ENCODE measurements around the gene ST8SIA2. TPM values are rescaled to one million over a fixed set of nuclear protein-coding genes. Genes with fewer than 3 reads are reported as not detected.

Gene ST8SIA2
- total RNA-seq, 1 donor from 2014 or later = not detected

- no peak for DNase-seq (ENCODE audit: low read depth, low spot score)
Measured at GRCh38 chr15:92399271-92399950, 5.7 kb downstream of the ST8SIA2 start.

- no peak for DNase-seq (ENCODE audit: low read depth, low spot score)
Measured at GRCh38 chr15:92400573-92400972, 6.9 kb downstream of the ST8SIA2 start.

GRCh38 chr15:92400980-92401787 lies 7.5 kb downstream of the ST8SIA2 start:
- no peak for DNase-seq (ENCODE audit: low read depth, low spot score)

- DNase-seq (ENCODE audit: low read depth, low spot score) = no peak
Measured at GRCh38 chr15:92402751-92403150, 9.1 kb downstream of the ST8SIA2 start.

GRCh38 chr15:92405942-92406341 lies 12.3 kb downstream of the ST8SIA2 start:
- DNase-seq (ENCODE audit: low read depth, low spot score) = no peak

GRCh38 chr15:92407321-92407720 lies 13.6 kb downstream of the ST8SIA2 start:
- no peak for DNase-seq (ENCODE audit: low read depth, low spot score)

GRCh38 chr15:92407916-92408315 lies 14.2 kb downstream of the ST8SIA2 start:
- DNase-seq (ENCODE audit: low read depth, low spot score) = no peak

- DNase-seq (ENCODE audit: low read depth, low spot score) = no peak
Measured at GRCh38 chr15:92409006-92409405, 15.3 kb downstream of the ST8SIA2 start.

GRCh38 chr15:92409521-92409920 lies 15.8 kb downstream of the ST8SIA2 start:
- DNase-seq (ENCODE audit: low read depth, low spot score) = no peak

- DNase-seq (ENCODE audit: low read depth, low spot score) = no peak
Measured at GRCh38 chr15:92410537-92410936, 16.9 kb downstream of the ST8SIA2 start.

- no peak for DNase-seq (ENCODE audit: low read depth, low spot score)
Measured at GRCh38 chr15:92411256-92411655, 17.6 kb downstream of the ST8SIA2 start.

GRCh38 chr15:92413510-92413909 lies 19.8 kb downstream of the ST8SIA2 start:
- no peak for DNase-seq (ENCODE audit: low read depth, low spot score)

GRCh38 chr15:92415639-92416297 lies 22.1 kb downstream of the ST8SIA2 start:
- DNase-seq (ENCODE audit: low read depth, low spot score) = no peak

- DNase-seq (ENCODE audit: low read depth, low spot score) = no peak
Measured at GRCh38 chr15:92416557-92416956, 22.9 kb downstream of the ST8SIA2 start.

GRCh38 chr15:92417716-92418115 lies 24.0 kb downstream of the ST8SIA2 start:
- DNase-seq (ENCODE audit: low read depth, low spot score) = no peak

- no peak for DNase-seq (ENCODE audit: low read depth, low spot score)
Measured at GRCh38 chr15:92418864-92419263, 25.2 kb downstream of the ST8SIA2 start.

GRCh38 chr15:92421976-92422375 lies 28.3 kb downstream of the ST8SIA2 start:
- DNase-seq (ENCODE audit: low read depth, low spot score) = no peak

- no peak for DNase-seq (ENCODE audit: low read depth, low spot score)
Measured at GRCh38 chr15:92425578-92426225, 32.0 kb downstream of the ST8SIA2 start.

- no peak for DNase-seq (ENCODE audit: low read depth, low spot score)
Measured at GRCh38 chr15:92429378-92430068, 35.8 kb downstream of the ST8SIA2 start.

- DNase-seq (ENCODE audit: low read depth, low spot score) = no peak
Measured at GRCh38 chr15:92430069-92430440, 36.4 kb downstream of the ST8SIA2 start.

GRCh38 chr15:92435145-92435544 lies 41.5 kb downstream of the ST8SIA2 start:
- no peak for DNase-seq (ENCODE audit: low read depth, low spot score)
